Measurements from ENCODE around the gene PLA2G4C.

The PLA2G4C gene

GRCh38 chr19:48110350-48110966 is at the start of gene PLA2G4C:
Gene PLA2G4C (minus strand): TSS chr19:48110817. CDS start chr19:48106529, 4,288 bp downstream.
- DNase-seq (ENCODE audit: low spot score), result peak; percentile 86

- DNase-seq (ENCODE audit: low spot score), result no peak
Observed at GRCh38 chr19:48158210-48158790, 47.7 kb upstream of the PLA2G4C start.

- DNase-seq (ENCODE audit: low spot score), result no peak
Observed at GRCh38 chr19:48154003-48154402, 43.4 kb upstream of the PLA2G4C start.

GRCh38 chr19:48152551-48152950 is 41.9 kb upstream of the PLA2G4C start:
- DNase-seq (ENCODE audit: low spot score), result peak; percentile 85

- DNase-seq (ENCODE audit: low spot score), result no peak
Observed at GRCh38 chr19:48149430-48149829, 38.8 kb upstream of the PLA2G4C start.

- no peak for DNase-seq (ENCODE audit: low spot score)
Observed at GRCh38 chr19:48148576-48148975, 38.0 kb upstream of the PLA2G4C start.

GRCh38 chr19:48147597-48148175 is 37.1 kb upstream of the PLA2G4C start:
- no peak for DNase-seq (ENCODE audit: low spot score)

- no peak for DNase-seq (ENCODE audit: low spot score)
Observed at GRCh38 chr19:48139053-48139452, 28.4 kb upstream of the PLA2G4C start.

GRCh38 chr19:48137411-48137810 is 26.8 kb upstream of the PLA2G4C start:
- no peak for DNase-seq (ENCODE audit: low spot score)

GRCh38 chr19:48136547-48136946 is 25.9 kb upstream of the PLA2G4C start:
- DNase-seq (ENCODE audit: low spot score), result no peak

- peak; percentile 51 for DNase-seq (ENCODE audit: low spot score)
Observed at GRCh38 chr19:48135411-48135810, 24.8 kb upstream of the PLA2G4C start.

- DNase-seq (ENCODE audit: low spot score), result no peak
Observed at GRCh38 chr19:48133094-48133493, 22.5 kb upstream of the PLA2G4C start.

- DNase-seq (ENCODE audit: low spot score), result no peak
Observed at GRCh38 chr19:48127561-48127960, 16.9 kb upstream of the PLA2G4C start.

GRCh38 chr19:48123907-48124651 is 13.5 kb upstream of the PLA2G4C start:
- no peak for DNase-seq (ENCODE audit: low spot score)

- no peak for DNase-seq (ENCODE audit: low spot score)
Observed at GRCh38 chr19:48122421-48122820, 11.8 kb upstream of the PLA2G4C start.

GRCh38 chr19:48121909-48122371 is 11.3 kb upstream of the PLA2G4C start:
- no peak for DNase-seq (ENCODE audit: low spot score)

- no peak for DNase-seq (ENCODE audit: low spot score)
Observed at GRCh38 chr19:48121066-48121465, 10.4 kb upstream of the PLA2G4C start.

GRCh38 chr19:48120505-48120904 is 9.9 kb upstream of the PLA2G4C start:
- no peak for DNase-seq (ENCODE audit: low spot score)

GRCh38 chr19:48118131-48118517 is 7.5 kb upstream of the PLA2G4C start:
- DNase-seq (ENCODE audit: low spot score), result no peak

GRCh38 chr19:48117515-48118130 is 7.0 kb upstream of the PLA2G4C start:
- DNase-seq (ENCODE audit: low spot score), result no peak

GRCh38 chr19:48113190-48113917 is 2.7 kb upstream of the PLA2G4C start:
- no peak for DNase-seq (ENCODE audit: low spot score)

- DNase-seq (ENCODE audit: low spot score), result no peak
Observed at GRCh38 chr19:48111280-48111679, 663 bp upstream of the PLA2G4C start.

Measured in hematopoietic multipotent progenitor cell treated with erythropoietin and hydrocortisone succinate and interleukin-3 and kit ligand, for 17 days (in vitro differentiated cells).